A172 (cell line): ENCODE results near the gene ADM2. TPM values are rescaled to one million over a fixed set of nuclear protein-coding genes. Genes with fewer than 3 reads are reported as not detected.

Experiments used
- DNase-seq: peaks from one replicate; pipeline ENCODE4 v3.0.0-alpha.2; 2015; ENCODE audit warnings: low spot score
- total RNA-seq: library from RNA; depleted of rRNA; stranded (reverse); fragments of >200 nt; shearing (Covaris generic); gene quantifications from 2 replicates; pipeline ENCODE4 v1.2.3, GENCODE V29; 2014

The ADM2 gene
- total RNA-seq, 1 experiment from 2014 or later: not detected

DNA sequence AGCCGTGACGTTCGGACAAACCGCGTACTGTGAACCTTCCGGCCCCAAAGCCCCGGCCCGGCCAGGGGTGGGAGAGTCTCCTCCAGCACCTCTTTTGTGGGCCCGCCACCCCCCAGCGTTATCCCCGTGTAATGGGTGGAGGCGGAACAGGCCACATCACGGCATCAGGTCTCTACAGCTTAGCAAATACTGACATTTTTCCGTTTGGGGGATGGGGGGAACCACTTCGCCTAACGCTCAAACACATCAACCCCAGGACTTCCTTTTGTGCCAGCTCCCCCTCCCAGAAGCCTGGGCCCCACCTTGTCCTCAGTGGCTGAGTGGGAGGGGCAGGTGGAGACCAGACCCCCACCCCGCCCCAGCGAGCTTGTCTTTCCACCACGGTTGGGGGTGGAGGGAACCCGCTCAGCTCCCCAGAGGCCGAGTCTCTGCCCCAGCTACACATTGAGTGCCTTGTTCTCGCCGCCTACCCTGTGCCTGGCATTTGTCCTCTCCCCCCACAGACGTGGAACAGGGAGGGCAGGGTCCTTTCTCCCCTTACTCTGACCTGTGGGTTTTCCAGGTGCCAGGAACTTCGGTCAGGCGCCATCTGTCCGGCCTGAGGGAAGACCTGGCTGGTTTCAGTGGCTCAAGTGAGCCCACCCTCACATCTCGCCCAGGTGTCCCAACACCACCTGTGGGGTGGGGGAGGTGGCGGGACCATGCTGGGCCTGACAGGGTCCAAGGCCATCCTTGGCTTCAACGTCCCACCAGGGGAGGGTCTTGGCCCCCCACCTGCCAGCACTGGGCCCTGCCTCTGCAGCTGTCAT, 36.1 kb upstream of the ADM2 start:
- no peak for DNase-seq

DNA sequence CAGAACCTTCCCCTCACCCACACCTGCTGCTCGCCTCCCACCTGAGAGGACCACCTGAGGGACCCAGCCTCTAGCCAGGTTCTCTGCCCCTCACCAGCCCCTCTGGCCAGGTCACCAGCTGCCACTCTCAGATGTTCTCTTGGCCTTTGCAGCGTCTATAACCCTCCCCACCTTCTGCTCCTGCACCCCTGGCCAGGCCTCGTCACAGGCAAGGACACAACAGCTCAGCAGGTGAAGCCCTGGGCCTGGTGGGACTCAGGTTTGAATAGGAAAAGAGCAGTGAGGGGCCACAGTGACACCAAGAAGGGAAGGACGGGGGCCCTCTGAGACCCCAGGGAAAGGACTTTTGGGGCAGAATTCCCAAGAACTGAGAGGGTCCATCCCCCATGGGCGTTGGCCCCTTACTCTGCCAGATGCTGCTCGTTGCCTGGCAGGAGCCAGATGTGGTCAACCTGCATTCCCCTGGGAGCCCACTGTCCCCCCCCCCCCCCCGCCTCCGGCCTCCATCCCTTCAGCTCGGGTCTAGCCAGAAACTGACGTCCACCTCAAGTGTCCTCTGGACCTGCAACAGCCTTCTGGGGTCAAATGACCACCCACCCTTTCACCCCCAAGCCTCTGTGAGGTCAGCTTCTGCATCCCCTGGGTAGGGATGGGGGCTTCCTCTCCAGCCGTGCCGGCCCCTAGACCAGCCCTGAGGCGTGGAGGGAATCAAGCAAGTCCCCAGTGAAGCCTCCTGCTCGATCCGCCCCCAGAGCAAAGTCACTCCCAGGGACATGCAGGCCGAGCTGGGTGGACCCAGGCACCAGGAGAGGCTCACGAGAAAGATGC, 35.2 kb upstream of the ADM2 start:
- DNase-seq: no peak

DNA sequence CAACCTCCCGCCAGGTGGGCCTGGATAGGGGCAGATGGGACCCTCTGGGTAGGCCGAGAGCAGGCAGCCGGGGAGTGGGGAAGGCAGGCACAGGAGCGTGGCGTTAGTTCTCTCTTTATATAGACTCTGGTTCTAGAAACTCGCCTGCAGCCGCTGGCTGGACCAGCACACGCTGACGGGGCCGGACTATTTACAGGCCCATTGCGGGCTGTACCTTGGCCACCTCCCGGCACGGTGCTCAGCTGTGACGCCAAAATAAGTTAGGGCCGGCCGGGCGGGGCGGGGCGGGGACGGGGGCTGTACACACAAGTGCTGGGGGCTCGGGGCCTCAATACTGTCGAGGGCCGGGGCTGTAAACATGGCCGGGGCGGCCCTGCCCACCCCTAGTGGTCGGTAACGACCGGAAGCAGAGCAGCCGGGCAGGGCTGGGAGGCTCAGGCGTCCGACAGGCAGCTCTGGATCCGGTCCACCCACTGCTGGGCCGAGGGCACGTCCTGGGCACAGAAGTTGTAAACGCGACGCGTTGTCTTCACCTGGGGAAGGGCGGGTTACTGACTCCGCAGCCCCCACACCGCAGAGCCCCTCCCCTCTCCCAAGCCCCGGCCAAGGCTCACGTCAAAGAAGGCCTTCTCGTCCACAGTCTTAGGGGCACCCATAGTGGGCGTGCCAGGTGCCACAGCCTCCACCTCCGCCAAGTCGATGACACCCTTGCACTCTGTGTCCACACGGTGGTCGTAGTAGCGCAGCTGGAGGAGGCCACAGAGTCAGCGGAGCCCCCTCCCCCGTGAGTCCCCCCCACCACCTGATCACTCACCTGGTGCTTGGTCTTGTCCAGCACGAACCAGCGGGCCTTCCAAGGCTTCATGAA, 34.4 kb upstream of the ADM2 start:
- DNase-seq: no peak

DNA sequence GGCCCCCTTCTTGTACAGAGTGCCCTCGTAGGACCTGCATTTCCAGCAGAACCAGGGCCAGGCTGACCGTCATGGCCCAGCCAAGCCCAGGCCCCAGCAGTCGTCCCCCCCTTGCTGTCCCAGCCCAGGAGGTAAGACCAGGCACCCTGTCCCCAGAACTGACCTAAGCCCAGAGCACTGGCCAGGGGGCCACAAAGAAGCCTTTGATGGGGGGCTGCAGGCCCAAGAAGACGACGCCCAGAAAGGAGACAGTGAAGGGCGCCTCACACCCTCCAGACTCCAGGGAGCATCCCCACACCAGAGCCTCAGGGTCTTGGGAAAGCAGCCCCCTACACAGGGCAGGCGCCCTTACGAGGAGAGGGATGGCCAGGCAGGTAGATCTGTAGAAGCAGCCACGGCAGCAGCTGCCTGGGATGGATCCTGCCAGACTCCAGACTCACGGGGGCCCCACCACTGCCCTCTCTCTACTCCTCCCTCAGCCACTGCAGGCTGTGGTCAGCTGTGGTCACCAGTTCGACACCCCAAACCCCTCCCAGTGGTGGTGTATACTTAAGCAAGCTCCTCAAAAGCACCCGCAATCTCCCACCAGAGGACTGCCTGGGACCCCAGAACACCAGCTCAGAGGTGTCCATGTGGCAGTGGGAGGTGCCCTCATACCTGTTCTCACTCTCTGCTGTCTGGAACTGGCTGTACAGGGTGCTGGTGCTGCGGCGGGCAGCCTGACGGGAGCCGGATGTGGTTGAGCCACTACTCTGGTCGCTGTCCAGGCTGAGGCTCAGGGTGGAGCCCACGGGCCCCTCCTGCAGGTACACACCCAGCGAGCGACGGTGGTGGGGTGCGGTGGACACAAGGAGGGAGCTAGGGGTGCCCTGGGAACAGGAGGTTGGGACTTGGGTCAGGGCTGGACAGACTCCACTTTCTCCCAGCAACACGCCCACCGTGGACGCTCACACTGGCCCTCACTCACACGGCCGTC, 33.5 kb upstream of the ADM2 start:
- no peak for DNase-seq

DNA sequence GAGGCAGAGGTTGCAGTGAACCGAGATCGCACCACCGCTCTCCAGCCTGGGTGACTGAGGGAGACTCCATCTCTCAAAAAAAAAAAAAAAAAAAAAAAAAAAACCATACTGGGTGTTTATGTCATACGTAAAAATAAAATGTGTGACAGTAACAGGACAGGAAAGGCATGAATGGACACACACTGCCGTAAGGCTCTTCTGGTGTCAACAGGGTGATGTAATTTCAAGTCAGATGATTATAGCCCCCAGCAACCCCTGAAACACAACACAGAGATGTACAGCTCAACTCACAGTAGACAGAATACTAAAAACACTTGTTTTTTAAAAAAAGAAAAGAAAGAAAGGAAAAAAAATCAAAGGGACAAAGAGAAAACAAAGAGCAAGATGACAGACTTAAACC, 28.7 kb upstream of the ADM2 start:
- no peak for DNase-seq

DNA sequence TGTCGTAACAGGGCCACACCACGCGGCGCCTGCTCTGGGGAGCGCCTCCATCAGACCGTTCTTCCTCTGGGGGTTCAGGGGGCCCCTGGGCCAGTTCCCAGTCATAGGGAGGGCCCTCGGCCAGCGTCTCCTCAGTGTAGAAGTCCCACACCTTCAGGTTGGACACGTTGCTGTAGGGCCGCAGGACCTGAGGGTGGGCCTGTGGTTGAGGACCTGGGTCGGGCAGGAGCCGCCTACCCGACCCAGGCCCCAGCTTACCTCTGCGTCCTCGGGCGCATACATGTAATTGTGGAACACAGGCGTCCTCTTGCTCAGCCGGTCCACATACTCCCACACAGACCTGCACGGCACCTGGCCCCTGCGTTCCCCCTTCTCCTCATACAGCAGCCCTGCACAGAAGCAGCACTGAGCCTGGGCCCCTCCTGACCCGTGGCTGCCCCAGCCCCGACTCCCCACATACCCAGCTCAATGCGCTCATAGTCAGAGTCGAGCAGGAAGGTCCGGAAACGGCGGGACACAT, 26.7 kb upstream of the ADM2 start:
- no peak for DNase-seq

DNA sequence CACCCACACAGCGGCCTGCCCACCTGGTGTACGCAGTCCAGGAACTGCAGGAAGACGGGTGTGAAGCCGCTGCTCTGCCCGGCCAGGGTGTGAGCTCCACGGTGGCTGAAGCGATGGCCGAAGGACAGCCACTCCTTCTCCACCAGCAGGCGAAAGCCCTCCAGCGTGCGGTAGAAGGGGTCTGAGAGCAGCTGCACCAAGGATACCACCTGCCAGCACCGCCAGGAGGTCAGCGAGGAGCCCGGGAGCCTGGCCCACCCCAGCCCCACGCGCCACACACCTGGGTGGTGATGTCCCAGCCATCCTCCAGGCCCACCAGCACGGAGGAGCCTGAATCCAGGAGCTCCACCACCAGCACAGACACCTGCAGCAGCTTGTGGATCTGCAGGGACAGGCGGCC, 26.1 kb upstream of the ADM2 start:
- no peak for DNase-seq

DNA sequence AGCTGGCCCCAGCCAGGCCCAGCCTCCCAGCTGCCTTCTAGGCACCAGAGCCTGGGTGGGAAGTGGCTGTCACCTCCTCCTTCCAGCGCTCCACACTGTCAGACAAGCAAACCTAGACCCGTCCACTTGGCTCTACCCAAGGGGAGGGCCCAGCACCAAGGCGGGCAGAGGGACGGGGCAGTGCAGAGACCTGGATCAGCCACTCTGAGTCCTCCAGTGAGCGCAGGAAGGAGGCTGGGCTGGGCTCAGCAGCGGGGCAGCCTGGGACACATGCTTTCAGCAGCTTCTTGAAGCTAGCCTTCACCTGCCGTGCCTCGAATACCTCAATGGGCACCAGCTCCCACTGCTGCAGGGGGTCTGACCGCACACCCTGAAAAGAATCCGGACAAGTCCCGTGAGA, 25.3 kb upstream of the ADM2 start:
- DNase-seq: no peak

DNA sequence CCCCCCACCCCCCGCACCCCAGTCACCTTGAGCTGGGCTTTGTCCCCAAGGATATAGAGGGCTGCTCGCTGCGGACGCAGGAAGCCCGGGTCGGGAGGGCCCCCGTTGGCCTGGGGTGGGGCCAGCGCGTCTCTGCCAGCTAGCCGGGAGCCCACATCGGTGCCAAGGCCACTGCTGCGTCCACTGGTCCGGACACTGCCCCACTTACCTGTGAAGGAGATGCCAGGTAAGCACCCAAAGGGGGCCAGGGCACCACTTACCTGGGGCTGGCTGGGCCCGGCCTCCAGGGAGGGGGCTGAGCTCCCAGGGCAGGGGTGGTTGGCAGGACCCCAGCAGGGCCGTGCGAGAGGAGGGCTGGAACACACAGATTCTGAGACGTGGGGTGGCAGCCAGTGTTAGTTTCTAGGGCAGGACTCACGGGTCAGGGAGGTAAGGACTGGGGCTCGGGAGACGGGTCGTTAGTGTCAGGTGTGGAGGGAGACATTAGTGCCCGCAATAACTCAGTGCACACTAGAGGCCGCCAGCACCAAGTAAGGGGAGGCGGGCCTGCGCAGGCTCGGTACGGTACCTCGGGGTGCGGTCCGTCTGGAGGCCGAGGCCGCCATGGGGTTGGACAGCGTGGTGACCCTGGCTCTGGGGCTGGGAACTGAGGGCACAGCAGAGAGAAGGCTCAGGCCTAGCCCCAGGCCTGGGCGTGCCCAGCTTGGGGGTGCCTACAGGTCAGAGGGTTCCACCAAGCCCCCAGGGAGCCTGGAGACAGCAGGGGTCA, 24.7 kb upstream of the ADM2 start:
- DNase-seq: no peak

DNA sequence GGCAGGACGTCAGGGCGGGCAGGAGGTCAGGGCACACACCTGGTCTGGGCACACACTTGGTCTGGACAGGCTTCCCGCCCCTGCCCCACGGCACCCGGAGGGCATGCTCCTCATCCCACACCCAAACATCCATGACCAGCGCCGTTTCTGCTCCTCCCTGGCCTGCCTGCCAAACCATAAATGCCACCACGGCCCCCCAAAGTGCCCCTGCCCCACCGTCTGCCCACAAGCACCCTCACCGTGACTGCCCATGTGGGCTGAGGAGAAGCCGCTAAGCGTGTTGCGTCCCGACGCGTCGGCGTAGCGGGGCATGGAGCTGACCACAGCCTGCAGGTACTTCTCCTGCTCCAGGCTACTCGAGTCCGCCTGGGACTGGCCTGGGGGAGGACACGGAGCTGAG, 22.3 kb upstream of the ADM2 start:
- DNase-seq: no peak

DNA sequence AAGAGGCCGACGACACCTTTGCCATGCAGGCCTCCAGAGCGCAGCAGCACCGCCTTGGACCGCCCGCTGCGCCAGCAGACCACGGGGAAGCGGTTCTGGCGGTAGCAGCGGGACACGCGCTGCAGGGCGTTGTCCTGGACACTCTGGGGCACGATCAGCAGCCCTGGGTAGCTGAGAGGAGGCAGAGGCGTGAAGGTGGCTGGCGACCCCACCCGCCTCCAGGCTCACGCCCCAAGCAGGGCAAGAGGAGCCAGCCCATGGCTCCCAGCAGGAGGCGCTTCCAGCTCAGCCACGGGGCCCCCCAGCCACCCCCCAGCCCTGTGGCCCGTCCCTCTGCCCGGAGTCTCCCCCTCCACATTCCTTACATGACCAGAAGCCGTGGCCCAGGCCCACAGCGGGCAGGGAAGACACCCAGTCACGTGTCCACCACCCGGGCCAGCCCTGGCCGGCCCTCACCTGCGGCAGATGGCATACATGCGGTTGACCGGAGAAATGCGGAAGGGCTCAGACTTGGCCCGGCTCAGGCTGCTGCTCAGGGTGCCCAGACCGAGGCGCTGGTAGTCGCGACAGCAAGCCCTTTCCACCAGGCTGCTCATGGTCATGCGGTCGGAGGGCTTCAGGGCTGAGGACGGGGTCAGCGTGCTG, 21.7 kb upstream of the ADM2 start:
- no peak for DNase-seq

DNA sequence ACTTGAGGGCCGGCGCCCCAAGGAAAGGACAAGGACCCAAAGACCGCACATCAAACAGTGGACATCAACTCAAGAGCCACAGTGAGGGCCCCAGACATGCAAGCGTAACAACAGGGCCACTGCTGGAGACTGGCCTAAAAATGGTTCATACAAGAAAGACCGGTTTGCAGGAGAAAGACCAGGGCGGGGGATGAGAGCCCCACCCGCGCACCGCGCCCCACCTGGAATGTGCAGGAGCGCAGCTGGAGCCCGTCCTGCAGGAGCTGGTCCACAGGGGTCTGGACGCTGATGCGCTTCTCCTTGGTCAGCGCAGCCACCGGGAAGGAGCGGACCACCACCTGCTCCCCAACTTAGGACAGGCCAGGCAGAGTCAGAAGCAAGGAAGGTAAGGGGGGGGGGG, 20.4 kb upstream of the ADM2 start:
- DNase-seq: no peak

DNA sequence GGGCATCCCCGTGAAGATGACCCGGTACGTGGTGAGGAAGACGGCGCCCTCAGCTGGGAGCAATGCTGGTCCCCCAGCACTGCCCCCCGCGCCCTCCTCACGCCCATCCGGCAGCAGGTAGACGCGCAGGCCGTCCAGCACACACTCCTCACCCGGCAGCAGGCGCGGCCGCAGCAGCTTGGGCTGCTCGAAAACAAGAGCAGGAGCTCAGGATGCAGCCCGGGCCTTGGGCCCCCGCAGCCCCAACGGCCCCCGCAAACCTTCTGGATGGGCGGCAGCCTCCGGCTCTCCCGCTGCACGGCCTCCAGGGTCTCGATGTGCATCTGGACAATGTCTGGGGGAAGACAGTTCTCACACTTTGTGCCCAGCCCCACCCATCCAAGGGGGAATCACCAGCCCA, 19.8 kb upstream of the ADM2 start:
- no peak for DNase-seq

DNA sequence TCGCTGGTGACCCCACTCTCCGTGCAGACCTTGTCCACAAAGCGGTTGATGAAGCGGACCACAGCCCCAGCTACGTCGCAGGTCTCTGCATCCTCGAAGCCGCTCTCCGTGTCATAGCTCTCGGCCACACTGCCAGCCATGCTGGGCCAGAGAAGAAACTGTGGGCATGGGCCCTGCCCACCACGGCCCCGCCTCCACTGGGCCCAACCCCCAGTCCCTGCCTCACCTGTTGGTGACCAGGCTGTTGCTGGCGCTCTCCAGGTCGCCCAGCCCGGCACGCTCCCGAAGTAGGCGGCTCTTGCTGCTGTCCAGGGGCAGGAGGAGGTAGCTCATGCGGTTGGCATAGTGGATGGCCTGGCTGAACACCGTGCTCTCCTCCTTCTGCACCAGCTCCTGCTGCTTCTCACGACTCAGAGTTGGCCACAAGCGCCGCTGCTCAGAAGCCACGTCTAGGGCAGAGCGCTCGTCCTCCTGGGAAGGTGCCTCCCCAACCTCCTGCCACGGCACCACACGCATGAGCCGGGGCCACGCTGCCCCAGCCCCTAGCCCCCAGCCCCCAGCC, 19.3 kb upstream of the ADM2 start:
- no peak for DNase-seq

DNA sequence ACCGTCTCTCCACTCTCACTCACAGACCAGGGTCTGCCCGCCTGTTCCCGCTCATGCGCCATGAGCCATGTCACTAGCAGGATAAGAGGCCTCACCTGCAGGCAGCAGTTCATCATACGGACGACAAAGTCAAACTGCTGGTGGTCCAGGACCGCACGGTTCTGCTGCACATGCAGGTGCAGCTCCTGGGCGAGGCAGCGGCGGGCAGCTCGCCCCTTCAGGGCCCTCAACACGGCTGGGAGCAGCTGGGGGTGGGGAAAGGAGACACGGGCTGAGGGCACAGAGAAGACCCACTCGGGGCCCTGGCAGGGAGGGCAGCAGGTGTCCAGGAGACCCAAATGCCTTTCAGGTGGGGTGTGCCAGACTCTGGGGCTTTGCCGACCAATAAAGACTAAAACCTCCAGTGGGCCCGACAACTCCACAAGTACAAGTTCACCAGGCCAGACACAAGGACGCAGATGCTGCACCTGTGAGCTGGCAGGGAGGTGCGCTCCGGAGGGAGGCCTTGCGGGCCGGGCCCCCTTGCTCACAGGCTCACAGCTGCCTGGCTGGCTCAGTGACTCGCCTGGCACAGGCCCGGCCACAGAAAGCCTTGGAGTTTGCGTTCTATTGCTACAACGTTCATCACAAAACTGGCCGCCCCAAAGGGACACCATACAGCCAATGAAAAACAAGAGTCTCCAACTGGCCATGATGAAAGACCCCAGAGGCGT, 18.0 kb upstream of the ADM2 start:
- DNase-seq: no peak

DNA sequence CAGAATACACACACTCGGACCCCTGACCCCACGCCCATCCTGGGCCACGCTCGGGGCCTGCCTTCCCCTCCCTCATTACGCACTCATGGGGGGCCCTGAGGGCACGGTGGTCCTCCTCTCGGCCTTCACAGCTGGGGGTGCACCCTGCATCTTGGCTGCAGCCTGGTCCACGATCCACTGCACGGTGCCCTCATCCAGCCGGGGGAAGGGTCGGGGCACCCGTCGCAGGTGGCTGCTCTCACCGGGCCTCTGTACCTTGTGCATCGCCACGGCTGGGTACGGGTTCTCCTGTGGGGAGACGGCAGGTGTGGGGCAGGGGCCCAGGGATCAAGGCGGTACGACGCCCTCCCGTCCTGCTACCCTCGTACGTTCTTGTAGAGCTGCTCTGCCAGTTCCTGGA, 16.9 kb upstream of the ADM2 start:
- DNase-seq: no peak

DNA sequence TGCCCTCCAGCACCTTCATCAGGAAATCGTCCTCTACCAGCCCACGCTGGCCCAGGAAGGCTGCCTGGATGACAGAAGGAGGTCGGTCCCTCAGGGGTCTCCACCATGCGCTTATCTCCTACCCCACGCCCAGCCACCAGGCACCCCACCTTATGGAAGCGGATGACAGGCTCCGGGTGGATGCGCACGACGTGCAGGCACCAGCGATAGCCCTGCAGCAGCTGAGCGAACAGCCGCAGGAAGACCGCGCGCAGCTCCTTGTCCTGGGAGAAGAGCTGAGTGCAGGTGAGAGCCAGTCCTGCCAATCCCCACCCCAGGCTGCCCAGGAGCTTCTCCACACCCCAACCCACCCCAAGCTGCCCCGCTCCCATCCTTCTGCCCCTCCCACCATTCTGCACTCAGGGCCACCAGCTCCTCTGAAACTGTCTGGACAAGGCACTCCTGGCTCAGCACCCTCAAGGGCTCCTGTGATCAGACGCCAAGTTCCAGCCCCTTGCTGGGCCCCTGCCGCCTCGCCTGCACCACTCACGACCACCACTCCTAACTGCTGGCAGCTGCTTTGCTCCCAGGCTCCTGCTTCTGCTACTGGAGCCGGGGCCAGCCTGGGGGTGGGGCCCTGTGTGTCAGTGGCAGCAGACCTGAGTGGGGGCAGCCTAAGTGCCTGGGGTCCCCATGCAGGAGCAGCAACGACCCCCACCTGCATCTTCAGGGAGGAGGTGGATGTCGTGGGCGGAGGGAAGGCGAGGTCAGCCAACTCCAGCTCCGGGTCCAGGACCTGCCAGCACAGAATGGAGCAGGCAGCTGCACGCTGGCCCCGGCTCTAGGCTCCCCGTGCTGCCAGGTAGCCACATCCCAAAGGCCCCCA, 16.0 kb upstream of the ADM2 start:
- no peak for DNase-seq

DNA sequence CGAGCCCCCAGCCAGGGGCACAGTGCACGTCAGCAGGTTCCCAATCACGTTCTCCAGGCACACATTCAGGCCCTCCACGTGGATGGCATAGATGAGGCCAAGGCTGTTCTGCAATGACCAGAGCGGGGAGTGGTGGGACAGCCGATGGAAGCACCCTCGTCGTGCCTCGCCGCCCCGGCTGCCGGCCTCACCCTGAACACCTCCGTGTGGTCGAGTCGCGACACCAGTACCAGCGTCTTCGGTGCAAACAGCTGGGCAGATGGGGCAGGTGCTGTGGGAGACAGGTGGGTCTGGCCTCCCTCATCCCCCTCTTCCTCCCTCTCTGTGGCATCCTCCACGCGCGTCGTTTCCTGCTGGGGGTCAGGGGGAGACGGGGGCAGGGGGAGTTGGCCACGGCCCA, 14.0 kb upstream of the ADM2 start:
- no peak for DNase-seq
